AG10803 (cell line): ENCODE measurements around the gene C10orf53.

Experiments
- DNase-seq: peaks from one replicate; pipeline ENCODE4 v3.0.0; 2010; ENCODE audit warnings: low read depth
- H3K4me3 ChIP-seq: 2 replicates; pipeline ENCODE4 v1.5.1; 2011; ENCODE audit warnings: mild to moderate bottlenecking, low read length, control low read depth
- CTCF ChIP-seq: conservative IDR thresholded peaks from 2 replicates; pipeline ENCODE4 v1.5.1; 2011; ENCODE audit warnings: mild to moderate bottlenecking, low read length, control low read depth, inconsistent platforms

Gene C10orf53

DNA sequence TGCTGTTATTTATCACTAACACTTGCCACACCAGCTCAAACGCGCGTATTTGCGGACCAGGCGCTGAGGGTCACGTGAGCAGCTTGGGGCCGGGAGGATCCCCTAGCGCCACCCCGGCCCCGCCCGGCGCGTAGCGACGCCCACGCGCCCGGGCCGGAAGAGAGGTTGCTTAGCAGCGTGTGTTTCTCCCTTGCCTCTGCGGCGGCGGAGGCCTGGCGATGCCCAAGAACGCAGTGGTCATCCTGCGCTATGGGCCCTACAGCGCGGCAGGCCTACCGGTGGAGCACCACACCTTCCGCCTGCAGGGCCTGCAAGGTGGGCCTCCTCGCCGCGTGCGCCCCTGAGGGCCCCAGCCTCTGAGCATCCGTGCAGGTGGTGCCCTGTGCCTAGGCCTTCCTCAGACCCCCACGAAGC is at the start of gene C10orf53:
TSS of gene C10orf53 (plus strand) at position 172 of the 414 bp plus-strand sequence. CDS start at position 219, 47 bp downstream.
- TF ChIP-seq CTCF, result no peak
- peak; percentile 32 for DNase-seq
- H3K4me3 ChIP-seq, result no peak within 1 kb of the TSS

- no peak for TF ChIP-seq CTCF
- no peak for DNase-seq
Measured at GRCh38 chr10:49631975-49632374, 47.5 kb upstream of the C10orf53 start.

GRCh38 chr10:49632406-49633317 is 46.8 kb upstream of the C10orf53 start:
- no peak for TF ChIP-seq CTCF
- DNase-seq, result peak; percentile 5

More at GRCh38 chr10:49631975-49632374, 47.5 kb upstream of the C10orf53 start:
- H3K4me3 ChIP-seq, result no peak overlapping the region

DNA sequence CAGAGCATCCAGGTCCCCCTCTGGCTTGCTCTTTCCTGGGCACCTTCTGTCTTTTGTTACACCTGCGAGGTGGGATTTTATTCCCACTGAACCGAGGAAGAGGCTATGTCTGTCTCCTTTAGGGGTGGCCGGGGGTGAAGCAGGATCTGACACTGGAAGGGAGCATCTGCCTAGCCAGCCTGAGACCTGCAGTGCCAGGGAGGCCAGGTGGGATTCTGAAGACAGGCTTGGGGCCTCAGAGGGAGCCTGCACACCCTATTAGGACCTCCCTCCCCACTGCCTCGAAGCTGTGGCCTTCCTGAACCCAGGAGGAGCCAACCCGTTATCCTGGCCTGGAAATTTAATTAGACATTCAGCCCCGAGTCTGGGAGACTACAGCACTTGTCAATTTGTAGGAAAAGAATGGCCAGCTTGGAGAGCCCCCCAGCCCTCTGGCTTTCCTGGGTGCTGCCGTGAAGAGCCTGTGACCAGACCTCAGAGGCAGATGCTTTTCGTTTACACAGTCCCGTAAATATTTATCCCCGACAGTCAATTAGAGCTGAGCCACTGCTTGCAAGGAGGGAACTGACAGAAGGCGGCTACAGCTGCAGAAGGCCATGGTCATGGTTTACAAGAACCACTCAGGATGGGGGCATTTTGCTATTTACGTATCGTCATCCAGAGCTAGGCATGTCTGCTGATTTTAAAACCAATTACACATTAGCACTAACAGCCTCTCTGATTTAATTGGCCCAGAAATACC is 46.0 kb upstream of the C10orf53 start:
- no peak for TF ChIP-seq CTCF
- no peak for DNase-seq

More at GRCh38 chr10:49632406-49633317, 46.8 kb upstream of the C10orf53 start:
- H3K4me3 ChIP-seq, result no peak overlapping the region

GRCh38 chr10:49634069-49634660 is 45.3 kb upstream of the C10orf53 start:
- H3K4me3 ChIP-seq, result no peak overlapping the region
- no peak for DNase-seq
- no peak for TF ChIP-seq CTCF

More for the DNA sequence above, 46.0 kb upstream of the C10orf53 start:
- no peak overlapping the region for H3K4me3 ChIP-seq

DNA sequence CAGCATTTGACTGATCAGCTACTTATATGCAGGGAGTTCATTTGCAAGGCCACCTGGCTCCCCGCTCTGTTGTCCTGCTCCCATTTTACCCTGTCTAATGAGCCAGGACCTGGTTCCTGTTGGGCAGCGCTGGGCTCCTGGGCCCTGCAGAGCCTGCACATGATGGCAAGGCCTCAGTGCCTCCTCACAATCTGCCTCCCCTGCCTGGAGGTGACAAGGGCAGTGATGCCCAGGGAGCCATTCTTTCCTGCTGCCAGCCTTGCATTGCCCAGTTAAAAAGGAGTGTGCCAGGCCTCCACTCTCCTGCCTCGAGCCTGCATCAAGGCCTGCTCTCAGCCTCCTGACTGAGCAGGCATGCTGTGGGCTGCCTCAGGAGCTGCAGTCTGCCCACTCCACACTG is 37.1 kb upstream of the C10orf53 start:
- no peak for TF ChIP-seq CTCF
- H3K4me3 ChIP-seq, result no peak overlapping the region
- no peak for DNase-seq
